ENCODE results near the gene PLPP3. TPM values are rescaled to one million over a fixed set of nuclear protein-coding genes. Genes with fewer than 3 reads are reported as not detected.

PLPP3 gene
- total RNA-seq, 1 experiment from 2014 or later, result 3.4 TPM

- no peaks in the 10 kb centered on the region for H3K27me3 ChIP-seq (ENCODE audit: insufficient read depth, low read length)
- ChIA-PET RAD21 (ENCODE audit: low non-redundant PET in 1 of 2, low total read pairs in 2 of 2, uncharacterized antibody in 2 of 2, unreplicated experiment in 2 of 2) (no interaction called here), POLR2A (no interaction called here), CTCF (no interaction called here)
- H3K4me3 ChIP-seq (replicated peaks in 1 of 2; ENCODE audit: low read depth in 1 of 2, low read length in 2 of 2), result no peak overlapping the region
- intact Hi-C loops (cut with micrococcal nuclease), result no loop called here
- no peaks in the 10 kb centered on the region for H4K20me1 ChIP-seq (ENCODE audit: insufficient read depth)
- no TSS peak for BruUV-seq (replicated peaks)
- H3K4me1 ChIP-seq (ENCODE audit: control insufficient read depth in 1 of 2, insufficient read depth in 2 of 2, low read length in 2 of 2), result no peaks in the 10 kb centered on the region; a peak in 1 of 4 replicates
- H3K79me2 ChIP-seq (ENCODE audit: insufficient read depth, low read length), result no peaks in the 10 kb centered on the region
- ATAC-seq, result no peak
- H3K9me3 ChIP-seq (ENCODE audit: control insufficient read depth in 1 of 2, insufficient read depth in 1 of 2, low read depth in 1 of 2, low read length in 2 of 2), result no peaks in the 10 kb centered on the region
- H3K9me2 ChIP-seq (ENCODE audit: insufficient read depth), result no peaks in the 10 kb centered on the region
- H3K27ac ChIP-seq (ENCODE audit: low read depth, low read length), result no peak overlapping the region
- no peak for DNase-seq (ENCODE audit: low read depth, low spot score)
- H3K4me2 ChIP-seq (ENCODE audit: low read length), result no peak overlapping the region
- H2AFZ ChIP-seq (ENCODE audit: low read depth, low read length, poor library complexity, severe bottlenecking), result no peak overlapping the region
- no peaks in the 10 kb centered on the region for H3K36me3 ChIP-seq (ENCODE audit: control insufficient read depth in 1 of 2, insufficient read depth in 2 of 2, low read length in 2 of 2)
- TF ChIP-seq FOSL1 (IDR thresholded peaks at IDR 0.05; ENCODE audit: low read depth) (no peak), SIN3A (IDR thresholded peaks at IDR 0.05; ENCODE audit: low read depth) (no peak), ZNF274 (IDR thresholded peaks at IDR 0.05; ENCODE audit: low read depth, low read length) (no peak)
- no peak overlapping the region for H3K9ac ChIP-seq (ENCODE audit: low read length)
Measured at GRCh38 chr1:56533621-56534020, 45.7 kb downstream of the PLPP3 start.

GRCh38 chr1:56533197-56533596 lies 46.2 kb downstream of the PLPP3 start:
- Histone ChIP-seq H3K27ac (ENCODE audit: low read depth, low read length) (no peak overlapping the region), H3K4me1 (ENCODE audit: control insufficient read depth in 1 of 2, insufficient read depth in 2 of 2, low read length in 2 of 2) (no peaks in the 10 kb centered on the region; a peak in 1 of 4 replicates), H4K20me1 (ENCODE audit: insufficient read depth) (no peaks in the 10 kb centered on the region), H3K27me3 (ENCODE audit: insufficient read depth, low read length) (no peaks in the 10 kb centered on the region), H3K36me3 (ENCODE audit: control insufficient read depth in 1 of 2, insufficient read depth in 2 of 2, low read length in 2 of 2) (no peaks in the 10 kb centered on the region), H3K79me2 (ENCODE audit: insufficient read depth, low read length) (no peaks in the 10 kb centered on the region), H3K9me3 (ENCODE audit: control insufficient read depth in 1 of 2, insufficient read depth in 1 of 2, low read depth in 1 of 2, low read length in 2 of 2) (no peaks in the 10 kb centered on the region), H3K4me3 (replicated peaks in 1 of 2; ENCODE audit: low read depth in 1 of 2, low read length in 2 of 2) (no peak overlapping the region), H3K4me2 (ENCODE audit: low read length) (no peak overlapping the region), H2AFZ (ENCODE audit: low read depth, low read length, poor library complexity, severe bottlenecking) (no peak overlapping the region), H3K9me2 (ENCODE audit: insufficient read depth) (no peaks in the 10 kb centered on the region), H3K9ac (ENCODE audit: low read length) (no peak overlapping the region)
- DNase-seq (ENCODE audit: low read depth, low spot score), result no peak
- CTCF ChIA-PET, result no interaction called here
- no TSS peak for BruUV-seq (replicated peaks)
- POLR2A ChIA-PET, result no interaction called here
- intact Hi-C loops (cut with micrococcal nuclease), result no loop called here
- RAD21 ChIA-PET (ENCODE audit: low non-redundant PET in 1 of 2, low total read pairs in 2 of 2, uncharacterized antibody in 2 of 2, unreplicated experiment in 2 of 2), result no interaction called here
- no peak for ATAC-seq
- TF ChIP-seq ZNF274 (IDR thresholded peaks at IDR 0.05; ENCODE audit: low read depth, low read length) (no peak), TCF7L2 (IDR thresholded peaks at IDR 0.05; ENCODE audit: borderline replicate concordance, extremely low read depth, insufficient read depth, insufficient read length) (no peak), ZFX (IDR thresholded peaks at IDR 0.05) (no peak), SP1 (IDR thresholded peaks at IDR 0.05; ENCODE audit: low read depth) (no peak), ZBTB33 (IDR thresholded peaks at IDR 0.05; ENCODE audit: extremely low read depth, insufficient replicate concordance, low read length) (no peak), CTCF (IDR thresholded peaks at IDR 0.05 in 2 of 3, conservative IDR thresholded peaks at IDR 0.05 in 1 of 3; ENCODE audit: borderline replicate concordance in 1 of 3, insufficient read depth in 1 of 3, low read depth in 2 of 3, low read length in 2 of 3) (no peak), CEBPB (IDR thresholded peaks at IDR 0.05; ENCODE audit: low read depth) (no peak), REST (IDR thresholded peaks at IDR 0.05; ENCODE audit: low read depth) (no peak), POLR2A (IDR thresholded peaks at IDR 0.05; ENCODE audit: borderline replicate concordance, extremely low read depth, insufficient read depth, insufficient read length) (no peak), SRF (IDR thresholded peaks at IDR 0.05; ENCODE audit: low read depth) (no peak), POLR2AphosphoS5 (IDR thresholded peaks at IDR 0.05; ENCODE audit: low read depth, low read length) (no peak), YY1 (IDR thresholded peaks at IDR 0.05; ENCODE audit: extremely low read depth, insufficient replicate concordance, low read depth, low read length) (no peak)
